GM21367 (cell line): Measurements from ENCODE around the gene SLC6A17.

Experiments
- ATAC-seq: cut with Tn5 transposase; IDR thresholded peaks from one replicate; pipeline ENCODE4 v1.9.1; 2021; ENCODE audit not compliant: unreplicated experiment

SLC6A17 gene

DNA sequence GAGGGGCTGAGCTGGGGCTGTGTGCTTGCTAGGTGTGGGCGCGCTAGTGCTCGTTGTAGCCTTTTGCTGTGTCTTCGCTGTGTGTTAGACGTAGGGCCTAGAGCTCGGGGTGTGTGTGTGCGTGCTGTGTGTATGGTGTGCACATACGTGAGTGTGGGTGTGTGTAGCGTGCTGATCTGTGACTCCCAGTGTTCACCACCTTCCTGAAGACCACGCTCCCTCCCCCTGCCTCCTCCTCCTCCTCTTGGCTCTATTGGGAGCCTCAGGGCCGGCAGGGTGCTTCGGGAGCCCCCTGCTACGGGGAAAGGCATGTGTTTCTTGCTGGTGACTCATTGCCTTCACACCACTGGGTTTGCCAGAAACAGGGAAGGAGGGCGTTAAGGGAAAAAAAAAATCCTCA, 50.4 kb downstream of the SLC6A17 start:
- ATAC-seq = no peak

DNA sequence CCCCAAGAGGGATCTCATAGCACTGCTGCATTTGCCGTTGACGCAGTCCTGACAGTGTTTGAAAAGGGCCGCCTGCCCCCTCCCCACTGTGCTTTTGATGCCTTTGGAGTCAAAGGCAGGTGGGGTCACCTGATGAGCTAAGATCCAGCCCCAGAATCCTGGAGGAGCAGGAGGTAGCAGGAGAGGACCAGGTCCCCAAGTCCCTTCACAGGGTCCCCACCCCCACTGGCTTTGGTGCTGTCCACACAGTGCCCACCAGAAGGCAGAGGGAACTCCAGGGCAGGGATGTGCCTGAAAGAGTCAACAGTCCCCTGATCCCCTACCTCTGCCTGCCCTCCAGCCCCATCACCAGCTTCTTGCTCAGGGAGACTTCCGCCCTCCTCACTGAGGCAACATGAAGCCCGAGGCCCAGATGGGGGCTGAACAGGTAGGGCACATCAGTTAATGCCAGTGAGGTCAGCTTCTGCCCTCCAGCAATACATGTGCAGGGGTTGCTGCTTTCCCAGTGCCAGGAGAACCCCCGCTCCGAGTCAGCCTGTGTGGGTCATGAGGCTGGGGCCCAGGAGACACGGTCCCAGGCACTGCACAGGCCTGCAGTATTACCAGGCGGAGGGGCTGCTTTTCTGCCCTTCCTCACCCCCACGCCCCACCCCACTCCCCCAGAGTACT, 51.0 kb downstream of the SLC6A17 start:
- ATAC-seq = no peak

DNA sequence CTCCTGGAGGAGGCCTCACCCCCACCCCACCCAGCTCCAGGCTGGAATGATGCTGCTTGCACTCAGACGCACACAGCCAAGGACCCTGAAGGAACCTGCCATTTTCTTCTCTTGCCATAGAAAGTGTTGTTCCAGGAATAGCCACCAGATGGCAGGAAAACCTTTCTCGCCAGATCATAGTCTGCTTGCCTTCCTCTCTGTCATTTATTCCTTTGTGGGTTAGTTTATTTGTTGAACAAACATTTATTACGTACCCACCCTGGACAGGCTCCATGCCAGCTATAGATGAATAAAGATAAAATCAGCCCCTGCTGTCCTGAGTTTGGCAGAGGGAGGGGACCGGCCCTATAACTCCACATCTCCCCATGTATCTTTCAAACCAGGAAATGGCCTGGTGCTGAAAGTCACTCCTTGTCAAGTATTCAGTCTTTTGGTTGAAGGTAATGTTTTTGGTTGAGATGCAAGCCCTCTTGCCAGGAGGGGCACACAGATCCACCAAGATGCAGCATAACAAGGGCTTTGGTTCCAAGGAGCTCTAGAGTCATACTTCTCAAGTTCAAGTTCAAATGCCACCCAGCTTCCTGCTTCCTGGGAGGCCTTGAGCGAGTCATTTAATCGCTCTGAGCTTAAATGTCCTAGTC, 52.8 kb downstream of the SLC6A17 start:
- ATAC-seq = no peak

DNA sequence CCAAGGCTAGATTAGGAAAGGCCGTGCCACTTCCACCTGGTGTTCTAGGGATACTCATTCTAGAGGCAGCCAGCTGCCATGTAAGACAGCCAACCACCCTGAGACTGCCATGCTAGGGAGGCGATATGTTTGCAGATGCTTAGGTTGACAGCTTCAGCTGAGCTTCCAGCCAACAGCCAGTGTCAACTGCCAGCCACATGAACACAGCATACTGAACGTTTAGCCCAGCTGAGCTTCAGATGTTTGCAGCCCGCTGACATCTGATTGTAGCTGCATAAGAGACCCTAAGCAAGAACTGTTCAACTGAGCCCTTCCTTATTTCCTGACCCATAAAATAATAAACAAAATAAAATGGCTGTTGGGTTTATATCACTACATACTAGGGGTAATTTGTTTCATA, 54.9 kb downstream of the SLC6A17 start:
- ATAC-seq = no peak

DNA sequence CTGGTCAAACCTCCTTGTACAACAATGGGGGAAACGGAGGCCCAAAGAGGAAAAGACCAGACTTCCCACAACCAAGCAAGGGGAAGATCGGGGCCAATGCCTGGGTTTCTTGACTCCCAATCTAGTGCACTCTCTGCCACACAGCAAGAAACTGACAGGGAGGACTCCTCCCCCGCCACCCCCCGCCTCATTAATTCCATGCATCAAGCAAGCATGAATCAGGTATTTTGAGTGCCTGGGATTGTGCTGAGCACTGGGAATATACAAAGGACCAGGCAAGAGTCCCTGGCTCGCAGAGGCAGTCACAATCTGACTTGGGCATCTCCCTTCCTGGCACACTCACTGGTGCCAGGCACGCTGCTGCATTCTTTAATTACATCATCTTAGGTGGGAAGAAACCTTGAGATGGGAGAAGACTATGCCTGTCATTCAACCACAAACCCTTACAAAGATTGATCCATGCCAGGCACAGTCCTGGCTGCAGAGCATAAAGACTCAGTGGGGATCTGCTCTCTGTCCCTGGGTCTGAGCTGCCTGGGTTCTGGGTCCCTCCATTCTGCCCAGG, 55.4 kb downstream of the SLC6A17 start:
- ATAC-seq = no peak

DNA sequence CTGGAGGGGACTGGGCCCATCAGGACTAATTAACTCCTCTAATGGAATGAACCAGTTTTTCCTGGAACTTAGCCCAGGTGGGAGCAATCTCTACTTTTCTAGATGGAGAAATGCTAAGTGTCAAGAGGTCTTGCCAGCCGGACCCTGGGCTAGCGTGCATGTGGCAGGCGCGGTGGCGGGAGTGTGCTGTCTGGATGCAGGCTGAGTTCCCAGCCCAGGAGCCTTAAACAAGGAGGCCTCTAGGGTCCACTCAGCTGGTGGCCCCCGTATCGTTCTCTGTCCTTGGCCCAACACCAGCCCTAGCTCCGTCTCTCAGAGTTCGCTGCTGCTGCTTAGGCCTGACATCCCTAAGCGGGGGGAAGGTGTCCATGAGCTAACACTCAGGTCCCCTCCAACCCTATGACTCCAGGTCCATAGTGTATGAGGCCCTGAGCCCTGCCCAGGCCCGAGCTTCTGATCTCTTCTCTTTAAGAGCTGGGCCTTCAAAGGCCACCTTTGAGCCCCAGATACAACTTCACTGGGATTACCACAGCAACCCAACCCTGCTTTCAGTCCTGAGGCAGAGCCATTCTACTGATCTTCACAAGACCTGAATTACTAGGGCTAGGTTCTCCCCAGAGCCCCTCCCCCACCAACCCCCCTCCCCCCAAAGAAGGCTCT, 56.1 kb downstream of the SLC6A17 start:
- ATAC-seq = no peak

DNA sequence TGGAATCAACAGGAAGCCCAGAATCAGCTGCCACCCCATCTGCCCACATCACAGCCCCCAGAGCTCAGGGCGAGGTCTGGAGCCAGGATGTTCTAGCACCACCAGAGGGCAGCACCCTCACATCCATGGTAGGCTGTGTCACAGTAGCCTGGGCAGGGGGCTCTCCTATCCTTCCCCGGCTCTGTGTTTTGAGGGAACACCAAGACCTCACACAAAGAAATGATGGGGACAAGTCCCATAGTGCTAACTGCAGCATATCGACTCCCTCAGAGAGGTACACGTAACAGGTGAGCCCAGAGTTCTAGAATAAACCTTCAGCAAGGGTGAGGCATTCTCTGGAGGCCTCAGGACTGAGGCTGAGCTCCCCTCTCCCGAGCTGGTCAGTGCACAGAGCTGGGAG, 57.5 kb downstream of the SLC6A17 start:
- ATAC-seq = no peak

DNA sequence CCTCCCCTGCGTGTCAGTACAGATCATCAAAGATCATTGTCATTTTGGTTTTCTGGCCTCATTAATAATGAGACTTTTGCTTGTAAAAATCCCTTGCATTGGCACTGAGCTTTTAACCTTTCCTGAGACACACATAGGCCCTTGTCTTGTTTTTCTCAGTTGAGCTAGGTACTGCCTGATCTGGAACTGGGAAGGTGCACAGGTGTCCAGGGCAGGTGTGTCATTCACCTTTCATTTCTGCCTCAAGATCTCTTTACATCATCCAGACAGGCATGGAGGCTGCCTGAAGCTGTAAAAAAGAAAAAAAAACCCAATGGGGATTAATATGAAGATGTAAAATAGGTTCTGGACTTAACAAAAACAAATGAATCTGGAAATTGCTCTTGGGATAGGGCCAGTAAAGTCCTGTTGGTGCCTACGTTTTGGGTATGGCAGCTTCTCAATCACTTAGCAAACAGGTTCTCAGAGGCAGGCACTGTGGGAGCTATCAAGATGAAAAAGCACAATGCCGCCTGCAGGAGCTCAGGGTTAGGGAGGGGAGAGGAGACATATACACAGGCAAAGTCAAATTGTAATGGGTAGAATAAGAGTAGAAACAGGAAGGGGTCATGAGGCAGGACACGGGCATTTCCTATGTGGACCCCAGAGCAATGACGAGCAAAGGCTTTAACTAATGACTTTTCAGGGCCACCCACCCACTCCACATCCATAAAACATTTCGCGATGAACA, 58.8 kb downstream of the SLC6A17 start:
- no peak for ATAC-seq

DNA sequence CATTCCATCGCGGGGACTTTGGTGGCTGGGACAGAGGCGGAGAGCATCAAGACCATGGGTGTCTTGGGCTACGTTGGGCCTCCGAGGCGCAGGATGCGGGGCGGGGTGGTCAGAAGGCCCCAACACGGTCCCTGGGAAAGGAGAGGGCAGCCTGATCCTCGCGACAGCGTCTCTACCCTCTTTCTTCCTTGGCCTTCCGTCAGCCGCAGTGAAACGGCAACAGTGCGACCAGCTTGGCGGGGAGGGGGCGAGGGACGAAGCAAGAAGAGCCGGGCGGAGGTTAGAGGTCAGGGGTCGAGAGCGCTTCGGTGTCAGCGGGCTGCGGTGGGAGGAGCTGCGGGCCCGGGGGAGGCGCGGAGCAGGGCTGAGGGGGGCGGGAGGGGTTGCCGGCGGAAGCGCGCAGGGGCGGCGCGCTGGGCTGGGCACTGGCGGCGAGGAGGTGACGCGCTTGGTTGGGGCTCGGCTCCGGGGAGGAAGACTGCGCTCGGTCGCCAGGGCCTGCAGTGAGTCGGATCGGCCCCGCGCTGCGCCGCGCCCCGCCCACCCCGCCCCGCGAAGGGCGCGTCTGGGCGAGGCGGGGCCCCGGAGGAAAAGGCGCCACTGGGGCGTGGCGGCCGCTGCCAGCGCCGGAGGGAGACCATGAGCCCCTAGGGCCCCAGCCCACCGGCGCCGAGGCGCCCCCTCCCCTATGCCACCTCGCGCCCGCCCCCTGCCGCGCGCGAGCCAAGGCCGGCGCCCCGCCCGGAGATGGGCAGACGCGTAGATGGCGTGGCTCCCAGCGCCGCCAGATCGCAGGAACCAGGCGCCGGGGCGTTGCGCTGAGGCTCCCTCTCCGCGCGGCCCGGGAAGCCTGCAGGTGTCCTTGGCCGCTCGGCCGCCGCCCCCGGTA, 59.7 kb downstream of the SLC6A17 start, which contains the start of gene KCNC4:
TSS of gene KCNC4 (plus strand) at position 600 of the 889 bp plus-strand sequence. CDS start 1,186 bp downstream, outside the sequence.
- ATAC-seq = peak; percentile 78

DNA sequence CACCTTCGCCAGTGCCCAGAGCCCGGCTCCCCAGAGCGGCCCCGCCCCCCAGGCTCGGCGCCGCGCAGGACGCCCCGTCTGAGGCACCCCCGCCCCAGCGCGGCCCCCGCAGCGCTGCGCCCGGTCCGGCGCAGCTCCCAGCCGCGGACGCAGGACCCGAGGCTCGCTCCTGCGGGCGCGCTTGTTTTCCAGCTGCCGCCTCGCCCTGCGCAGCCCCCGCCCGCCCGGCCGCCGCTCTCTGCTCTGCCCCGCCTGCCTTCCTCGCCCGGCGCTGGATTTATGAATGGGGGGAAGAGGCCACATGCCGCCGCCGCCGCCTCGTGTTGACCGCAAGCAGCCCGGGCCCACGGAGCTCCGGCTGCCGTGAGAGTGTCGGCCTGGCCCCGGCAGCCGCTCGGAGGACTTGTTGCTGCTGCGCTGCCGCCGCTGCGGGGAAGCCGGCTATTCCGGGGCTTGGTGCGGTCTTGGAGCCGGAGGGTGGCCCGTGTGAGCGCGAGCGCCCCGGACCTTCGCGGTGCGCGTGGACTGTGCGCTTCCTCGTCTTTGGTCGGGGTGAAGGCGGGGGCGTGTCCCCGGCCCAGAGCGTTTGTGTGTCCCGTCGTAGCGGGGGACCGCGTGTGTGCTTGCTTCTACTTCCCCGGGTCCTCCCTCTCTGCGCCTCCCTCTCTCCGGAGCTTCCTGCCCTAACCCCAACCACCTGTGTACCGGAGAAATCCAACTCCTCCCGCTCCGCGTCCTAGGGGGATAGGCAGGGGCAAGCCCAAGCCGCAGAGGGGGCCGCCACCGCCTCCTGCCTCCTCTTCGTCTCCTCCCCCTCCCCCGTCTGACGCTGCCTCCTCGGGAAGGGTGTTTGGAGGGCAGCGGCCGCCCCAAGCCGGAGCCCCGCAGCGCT, 60.6 kb downstream of the SLC6A17 start:
- ATAC-seq = peak; percentile 22

DNA sequence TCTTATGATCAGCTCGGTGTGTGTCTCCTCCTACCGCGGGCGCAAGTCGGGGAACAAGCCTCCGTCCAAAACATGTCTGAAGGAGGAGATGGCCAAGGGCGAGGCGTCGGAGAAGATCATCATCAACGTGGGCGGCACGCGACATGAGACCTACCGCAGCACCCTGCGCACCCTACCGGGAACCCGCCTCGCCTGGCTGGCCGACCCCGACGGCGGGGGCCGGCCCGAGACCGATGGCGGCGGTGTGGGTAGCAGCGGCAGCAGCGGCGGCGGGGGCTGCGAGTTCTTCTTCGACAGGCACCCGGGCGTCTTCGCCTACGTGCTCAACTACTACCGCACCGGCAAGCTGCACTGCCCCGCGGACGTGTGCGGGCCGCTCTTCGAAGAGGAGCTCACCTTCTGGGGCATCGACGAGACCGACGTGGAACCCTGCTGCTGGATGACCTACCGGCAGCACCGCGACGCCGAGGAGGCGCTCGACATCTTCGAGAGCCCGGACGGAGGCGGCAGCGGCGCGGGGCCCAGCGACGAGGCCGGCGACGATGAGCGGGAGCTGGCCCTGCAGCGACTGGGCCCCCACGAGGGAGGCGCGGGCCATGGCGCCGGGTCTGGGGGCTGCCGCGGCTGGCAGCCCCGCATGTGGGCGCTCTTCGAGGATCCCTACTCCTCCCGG, 61.3 kb downstream of the SLC6A17 start:
- ATAC-seq = no peak

DNA sequence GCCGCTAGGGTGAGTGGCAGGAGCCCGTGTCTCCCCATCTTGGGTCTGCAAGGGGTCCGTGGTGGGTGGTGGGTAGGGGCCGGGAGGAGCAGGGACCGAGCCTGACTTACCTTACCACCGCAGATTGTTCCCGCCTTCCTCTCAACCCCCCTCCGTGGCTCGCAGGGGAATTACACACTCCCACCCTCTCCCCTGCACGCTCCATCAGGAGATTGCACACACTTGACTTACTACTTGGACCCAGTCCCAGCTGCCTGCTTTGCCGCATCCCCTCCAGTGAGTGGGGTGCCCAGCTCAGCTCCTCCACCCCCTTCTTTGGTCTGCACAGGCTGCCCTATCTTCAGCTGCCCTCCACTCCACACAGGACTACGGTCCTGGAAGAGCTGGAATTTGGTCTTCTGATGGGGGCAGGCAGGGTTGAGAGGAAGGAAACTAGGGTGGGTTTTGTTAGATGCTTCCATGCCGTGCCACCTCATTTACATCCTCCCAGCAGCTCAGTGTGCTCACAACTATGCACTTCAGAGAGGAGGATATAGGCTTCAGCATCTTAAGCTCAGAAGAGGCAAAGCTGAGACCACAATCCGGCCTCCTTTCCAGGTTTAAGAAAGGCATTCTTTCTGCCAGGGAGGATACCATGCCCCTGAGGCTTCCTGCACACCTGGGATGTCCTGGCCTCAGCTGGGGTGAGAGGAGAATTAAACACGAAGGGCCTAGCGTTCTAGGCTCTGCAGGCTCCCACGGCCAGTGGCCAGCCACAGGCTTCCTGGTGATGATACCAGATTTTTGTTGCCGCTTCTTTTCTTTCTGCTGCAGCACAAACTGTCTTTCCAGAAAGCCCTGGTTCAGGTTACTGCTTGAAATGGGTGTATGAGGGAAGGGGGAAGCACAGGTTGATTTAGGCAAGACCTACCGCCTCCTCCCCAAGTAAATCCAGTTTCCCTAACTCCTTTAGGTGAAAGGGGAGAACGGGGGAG, 62.2 kb downstream of the SLC6A17 start:
- no peak for ATAC-seq

DNA sequence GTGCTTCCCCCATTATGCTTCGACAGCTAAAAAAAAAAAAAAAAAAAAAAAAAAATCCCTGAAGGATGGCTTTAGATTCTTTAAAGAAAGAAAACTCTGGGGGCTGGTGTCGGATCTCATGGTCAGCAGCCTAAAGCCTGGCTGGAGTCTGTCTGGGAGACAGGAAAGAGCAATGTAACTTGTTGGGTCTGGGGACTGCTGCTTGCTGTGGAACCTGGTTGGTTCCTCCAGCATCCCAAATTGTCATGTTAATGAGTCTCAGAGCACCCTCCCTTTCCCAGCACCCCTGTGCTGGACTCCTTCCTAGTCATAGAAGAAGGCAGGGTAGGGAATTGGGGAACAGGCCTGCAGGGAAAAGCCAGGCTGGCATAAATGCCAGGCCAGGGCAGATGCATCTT, 62.8 kb downstream of the SLC6A17 start:
- no peak for ATAC-seq

DNA sequence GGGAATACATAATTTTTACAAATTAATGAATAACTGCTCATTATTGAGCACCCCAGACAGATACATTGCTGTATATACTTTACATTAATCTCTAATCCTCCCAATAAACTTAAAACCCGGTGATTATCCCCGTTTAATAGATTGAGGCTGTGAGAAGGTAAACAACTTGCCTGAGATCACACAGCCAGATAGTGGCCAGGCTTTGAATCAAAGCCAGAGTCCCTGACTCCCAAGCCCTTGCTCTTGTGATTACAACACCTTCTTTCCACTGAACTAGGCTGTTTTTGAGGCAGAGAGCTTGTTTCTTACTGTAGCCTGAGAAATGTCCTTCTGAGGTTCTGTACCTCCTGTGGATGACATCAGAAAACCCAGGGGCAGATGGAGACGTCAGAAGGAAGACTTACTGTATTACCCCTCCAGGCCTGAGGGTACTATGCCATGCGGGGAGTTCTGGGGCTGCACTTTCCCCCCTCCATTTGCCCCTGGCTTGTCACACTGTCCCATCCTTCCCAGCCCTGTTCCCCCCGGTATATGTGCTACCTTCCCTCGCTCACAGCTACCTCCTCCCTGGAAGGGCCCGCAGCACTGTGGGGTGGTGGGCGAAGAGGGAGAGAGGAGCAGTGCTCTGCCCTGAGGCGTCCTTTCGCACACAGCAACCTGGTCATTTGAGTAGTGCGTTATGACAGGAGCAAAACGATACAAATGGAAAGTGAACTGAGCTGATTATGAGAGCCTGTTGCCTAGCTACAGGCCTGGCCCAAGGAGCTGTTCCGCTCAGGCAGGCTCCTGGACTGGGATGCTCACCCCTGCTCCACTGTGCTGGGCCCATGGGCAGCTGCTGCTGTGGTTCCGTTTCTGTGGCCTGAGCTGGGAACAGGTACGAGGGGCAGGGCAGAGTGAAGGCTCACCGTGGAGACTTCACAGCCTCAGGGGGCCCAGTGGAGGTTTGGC, 64.4 kb downstream of the SLC6A17 start:
- ATAC-seq = no peak

DNA sequence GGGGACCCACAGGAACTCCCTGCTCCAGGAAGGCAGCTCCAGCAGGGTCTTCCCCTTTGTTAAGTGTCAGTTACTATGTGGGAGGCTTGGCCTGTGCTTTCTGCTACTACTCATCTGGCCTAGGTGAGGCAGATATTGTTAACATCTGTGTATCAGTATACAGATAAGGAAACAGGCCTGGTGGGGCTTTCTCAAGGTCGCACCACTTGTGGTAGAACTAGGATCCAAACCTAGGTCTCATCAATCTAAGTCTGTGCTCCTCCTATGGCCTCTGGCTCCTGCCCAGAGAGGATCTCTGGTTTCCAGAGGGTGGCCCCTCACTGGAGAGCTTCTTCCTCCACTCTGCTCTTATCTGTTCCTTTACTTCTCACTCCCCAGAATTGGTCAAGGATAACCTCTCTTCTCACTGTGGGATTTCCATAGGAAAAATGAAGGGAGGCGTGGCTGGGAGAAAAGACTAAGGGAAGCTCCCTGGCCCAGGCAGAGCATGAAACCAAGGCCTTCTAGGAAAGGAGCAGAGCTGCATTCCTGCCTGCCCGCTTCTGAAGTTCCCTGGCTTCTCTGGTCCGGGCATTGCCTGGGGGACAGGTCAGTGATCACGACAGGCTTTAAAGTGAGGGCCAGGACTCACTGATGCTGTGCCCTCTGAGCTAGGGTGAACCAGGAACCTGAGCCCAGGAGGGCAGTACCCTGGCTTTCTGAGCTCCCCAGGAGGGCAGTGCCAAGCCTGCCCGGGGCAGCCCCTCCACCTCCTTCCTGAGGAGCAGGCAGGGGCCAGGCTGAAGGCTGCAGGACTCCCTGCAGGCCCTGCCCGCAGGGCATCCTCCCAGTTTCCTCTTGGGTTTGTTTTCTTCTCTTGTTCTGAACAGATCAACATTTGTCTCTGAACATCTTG, 65.6 kb downstream of the SLC6A17 start:
- ATAC-seq = no peak
